ENCODE measurements around the gene ASB13.

GRCh38 chr10:5620966-5621365 is 45.4 kb downstream of the ASB13 start:
- TF ChIP-seq POLR2A (IDR thresholded peaks at IDR 0.05; ENCODE audit: low read depth, low read length): no peak
- TF ChIP-seq POLR2AphosphoS5 (IDR thresholded peaks at IDR 0.05; ENCODE audit: low read depth, low read length): no peak
- TF ChIP-seq TAF1 (IDR thresholded peaks at IDR 0.05; ENCODE audit: borderline replicate concordance, low read depth, low read length): no peak

Measured in GM12892 (cell line).